Karpas-422 (cell line): ENCODE results near the gene RSF1. TPM values are rescaled to one million over a fixed set of nuclear protein-coding genes. Genes with fewer than 3 reads are reported as not detected.

Source experiments
- DNase-seq: peaks from one replicate; pipeline ENCODE4 v3.0.0-alpha.2; 2015
- H2AFZ ChIP-seq: fragments of 200-600 bp; sonication (generic); 2 replicates; pipeline ENCODE4 v1.6.1; 2014; ENCODE audit warnings: antibody characterized with exemption, low read length, mixed read lengths
- H3K27ac ChIP-seq: fragments of 200-600 bp; sonication (generic); 2 replicates; pipeline ENCODE4 v1.5.1; 2014; ENCODE audit warnings: mild to moderate bottlenecking, low read length, moderate library complexity
- H3K27me3 ChIP-seq: fragments of 200-600 bp; sonication (generic); 2 replicates; pipeline ENCODE4 v1.6.1; 2014; ENCODE audit warnings: low read length, mixed read lengths
- H3K36me3 ChIP-seq: fragments of 200-600 bp; sonication (generic); 2 replicates; pipeline ENCODE4 v1.6.1; 2014; ENCODE audit warnings: low read length, mixed read lengths; ENCODE audit not compliant: insufficient read depth
- H3K4me1 ChIP-seq: fragments of 200-600 bp; sonication (generic); 2 replicates; pipeline ENCODE4 v1.6.1; 2014; ENCODE audit warnings: mild to moderate bottlenecking, low read length, mixed read lengths
- H3K4me2 ChIP-seq: fragments of 200-600 bp; sonication (generic); 2 replicates; pipeline ENCODE4 v1.6.1; 2014; ENCODE audit warnings: low read length, low read depth, mild to moderate bottlenecking; ENCODE audit not compliant: poor library complexity, severe bottlenecking
- H3K4me3 ChIP-seq: fragments of 200-600 bp; sonication (generic); 2 replicates; pipeline ENCODE4 v1.5.1; 2014; ENCODE audit warnings: mild to moderate bottlenecking, antibody characterized with exemption, low read length, mixed read lengths
- H3K79me2 ChIP-seq: fragments of 200-600 bp; sonication (generic); 2 replicates; pipeline ENCODE4 v1.6.1; 2014; ENCODE audit warnings: mild to moderate bottlenecking, low read length, mixed read lengths
- H3K9ac ChIP-seq: fragments of 200-600 bp; sonication (generic); 2 replicates; pipeline ENCODE4 v1.6.0; 2014; ENCODE audit warnings: low read length
- H3K9me2 ChIP-seq: fragments of 200-600 bp; sonication (generic), shearing (Covaris generic); replicated peaks from 2 replicates; pipeline ENCODE4 v1.6.0; 2014; ENCODE audit warnings: mild to moderate bottlenecking, low read length, moderate library complexity; ENCODE audit not compliant: insufficient read depth
- H3K9me3 ChIP-seq: fragments of 300-700, 200-600 bp; sonication (generic); 2 replicates; pipeline ENCODE4 v1.6.1; 2014; ENCODE audit warnings: low read length, mixed read lengths
- H4K20me1 ChIP-seq: fragments of 200-600 bp; sonication (generic); 2 replicates; pipeline ENCODE4 v1.6.1; 2014; ENCODE audit warnings: mild to moderate bottlenecking, antibody characterized with exemption, low read length, low read depth; ENCODE audit not compliant: insufficient read depth
- total RNA-seq: library from RNA; depleted of rRNA; stranded (reverse); fragments of >200 nt; shearing (Covaris generic); gene quantifications from 2 replicates; pipeline ENCODE4 v1.2.3, GENCODE V29; 2014; ENCODE audit warnings: low replicate concordance

The RSF1 gene
- total RNA-seq, 1 experiment from 2014 or later, result 45.1 TPM

- Histone ChIP-seq H3K9me3 (no peaks in the 10 kb centered on the region), H3K9ac (no peak overlapping the region), H3K27ac (no peak overlapping the region), H3K27me3 (no peaks in the 10 kb centered on the region), H3K4me1 (no peaks in the 10 kb centered on the region), H2AFZ (no peak overlapping the region), H3K4me3 (no peak overlapping the region), H3K9me2 (no peaks in the 10 kb centered on the region), H3K79me2 (peaks cover 9% of the 10 kb centered on the region; the same call in 1 of the 2 replicates), H3K4me2 (no peak overlapping the region), H4K20me1 (no peaks in the 10 kb centered on the region), H3K36me3 (peaks cover 42% of the 10 kb centered on the region; the same call in 1 of the 2 replicates)
- DNase-seq, result no peak
Observed at GRCh38 chr11:77695417-77695816, 125.1 kb downstream of the RSF1 start.

GRCh38 chr11:77690649-77691048, 129.9 kb downstream of the RSF1 start:
- Histone ChIP-seq H3K4me3 (no peak overlapping the region), H2AFZ (no peak overlapping the region), H3K4me1 (no peaks in the 10 kb centered on the region), H3K9me2 (no peaks in the 10 kb centered on the region), H3K4me2 (no peak overlapping the region), H3K9ac (no peak overlapping the region), H4K20me1 (no peaks in the 10 kb centered on the region), H3K9me3 (no peaks in the 10 kb centered on the region), H3K27me3 (no peaks in the 10 kb centered on the region), H3K27ac (no peak overlapping the region), H3K79me2 (peaks cover 6% of the 10 kb centered on the region; the same call in 1 of the 2 replicates), H3K36me3 (peaks cover 31% of the 10 kb centered on the region)
- no peak for DNase-seq

DNA sequence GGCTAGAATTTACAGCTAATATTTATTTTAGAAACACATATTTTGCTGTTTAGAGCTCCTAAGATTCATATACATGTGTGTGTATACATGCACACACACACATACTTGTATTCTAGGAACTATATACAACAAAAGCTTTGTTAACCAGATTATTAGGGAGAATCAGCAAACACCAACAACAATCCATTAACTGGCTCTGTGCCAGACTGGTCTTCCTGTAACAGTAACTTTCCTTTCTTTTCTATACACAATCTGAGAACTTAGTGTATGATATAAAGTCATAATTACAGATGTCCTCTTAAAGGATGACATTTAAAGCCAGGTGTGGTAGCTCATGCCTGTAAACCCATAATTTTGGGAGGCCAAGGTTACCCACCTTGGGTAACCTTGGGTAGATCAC, 133.4 kb downstream of the RSF1 start:
- H3K9ac ChIP-seq, result no peak overlapping the region
- no peak overlapping the region for H3K4me3 ChIP-seq
- H3K9me3 ChIP-seq, result no peaks in the 10 kb centered on the region
- H3K27me3 ChIP-seq, result no peaks in the 10 kb centered on the region
- no peaks in the 10 kb centered on the region for H4K20me1 ChIP-seq
- no peak overlapping the region for H3K27ac ChIP-seq
- no peak for DNase-seq
- no peaks in the 10 kb centered on the region for H3K9me2 ChIP-seq
- H3K4me2 ChIP-seq, result no peak overlapping the region
- no peak overlapping the region for H2AFZ ChIP-seq
- H3K79me2 ChIP-seq, result no peaks in the 10 kb centered on the region
- peaks cover 29% of the 10 kb centered on the region for H3K36me3 ChIP-seq
- no peaks in the 10 kb centered on the region for H3K4me1 ChIP-seq

GRCh38 chr11:77677138-77677537, 143.4 kb downstream of the RSF1 start:
- Histone ChIP-seq H3K9ac (no peak overlapping the region), H3K9me3 (no peaks in the 10 kb centered on the region), H3K79me2 (no peaks in the 10 kb centered on the region), H4K20me1 (no peaks in the 10 kb centered on the region), H3K27me3 (no peaks in the 10 kb centered on the region), H3K4me3 (no peak overlapping the region), H3K27ac (no peak overlapping the region), H3K9me2 (no peaks in the 10 kb centered on the region), H3K36me3 (peaks cover 45% of the 10 kb centered on the region; the same call in 1 of the 2 replicates), H2AFZ (no peak overlapping the region), H3K4me2 (no peak overlapping the region), H3K4me1 (no peaks in the 10 kb centered on the region)
- DNase-seq, result no peak

- no peak overlapping the region for H3K9ac ChIP-seq
- H3K36me3 ChIP-seq, result peaks cover 53% of the 10 kb centered on the region
- H3K27ac ChIP-seq, result no peak overlapping the region
- no peaks in the 10 kb centered on the region for H3K79me2 ChIP-seq
- no peaks in the 10 kb centered on the region for H3K9me3 ChIP-seq
- H3K27me3 ChIP-seq, result no peaks in the 10 kb centered on the region
- no peak overlapping the region for H2AFZ ChIP-seq
- no peaks in the 10 kb centered on the region for H3K4me1 ChIP-seq
- no peak overlapping the region for H3K4me2 ChIP-seq
- no peak overlapping the region for H3K4me3 ChIP-seq
- no peaks in the 10 kb centered on the region for H3K9me2 ChIP-seq
- DNase-seq, result no peak
- no peaks in the 10 kb centered on the region for H4K20me1 ChIP-seq
Observed at GRCh38 chr11:77672264-77672663, 148.3 kb downstream of the RSF1 start.

GRCh38 chr11:77669848-77670511, 150.5 kb downstream of the RSF1 start:
- no peaks in the 10 kb centered on the region for H3K79me2 ChIP-seq
- no peak overlapping the region for H3K4me2 ChIP-seq
- H3K27me3 ChIP-seq, result no peaks in the 10 kb centered on the region
- H3K9me3 ChIP-seq, result no peaks in the 10 kb centered on the region
- no peaks in the 10 kb centered on the region for H4K20me1 ChIP-seq
- no peak overlapping the region for H3K9ac ChIP-seq
- peaks cover 7% of the 10 kb centered on the region for H3K4me1 ChIP-seq
- no peak overlapping the region for H3K4me3 ChIP-seq
- peaks cover 42% of the 10 kb centered on the region for H3K36me3 ChIP-seq
- H2AFZ ChIP-seq, result no peak overlapping the region
- no peak overlapping the region for H3K27ac ChIP-seq
- no peak for DNase-seq
- H3K9me2 ChIP-seq, result no peaks in the 10 kb centered on the region

GRCh38 chr11:77668760-77669159, 151.8 kb downstream of the RSF1 start:
- H3K27me3 ChIP-seq, result no peaks in the 10 kb centered on the region
- H3K27ac ChIP-seq, result no peak overlapping the region
- H2AFZ ChIP-seq, result no peak overlapping the region
- H3K9me2 ChIP-seq, result no peaks in the 10 kb centered on the region
- no peak for DNase-seq
- no peak overlapping the region for H3K9ac ChIP-seq
- H4K20me1 ChIP-seq, result no peaks in the 10 kb centered on the region
- H3K36me3 ChIP-seq, result peaks cover 44% of the 10 kb centered on the region
- H3K4me3 ChIP-seq, result no peak overlapping the region
- no peaks in the 10 kb centered on the region for H3K9me3 ChIP-seq
- H3K4me1 ChIP-seq, result peaks cover 8% of the 10 kb centered on the region
- H3K4me2 ChIP-seq, result no peak overlapping the region
- no peaks in the 10 kb centered on the region for H3K79me2 ChIP-seq

DNA sequence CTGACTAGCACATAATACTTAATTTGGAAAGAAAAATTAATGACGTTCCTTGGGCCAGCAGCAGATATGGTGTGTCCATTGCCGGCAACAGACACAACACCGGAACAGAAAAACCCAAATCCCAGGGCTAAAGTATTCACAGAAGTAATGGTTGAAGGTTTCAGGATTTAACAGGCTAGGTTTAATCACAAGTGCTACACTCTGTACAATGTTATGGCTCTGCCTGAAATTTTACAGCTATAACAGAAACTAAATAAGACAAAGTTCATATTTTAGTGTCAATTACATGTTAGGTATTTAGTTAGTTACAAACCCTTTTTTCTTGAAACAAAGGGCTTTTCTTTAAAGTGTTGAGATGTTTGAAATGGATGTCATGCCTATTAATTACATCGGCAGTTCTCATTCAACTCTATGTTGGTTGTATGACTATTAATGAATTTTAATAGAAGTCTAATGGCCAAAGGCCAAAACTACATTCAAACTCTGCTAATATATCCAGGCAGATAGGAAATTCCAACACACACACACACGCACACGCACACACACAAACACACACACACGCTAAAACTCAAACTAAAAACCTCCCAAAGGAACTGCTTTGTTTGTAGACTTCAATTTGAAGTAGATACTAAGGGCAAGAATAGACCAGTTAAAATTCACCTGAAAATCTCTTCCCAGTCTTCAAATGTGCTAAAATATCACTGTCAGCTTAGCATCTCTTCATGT, 155.1 kb downstream of the RSF1 start:
- H3K4me2 ChIP-seq, result no peak overlapping the region
- no peaks in the 10 kb centered on the region for H3K27me3 ChIP-seq
- H3K9ac ChIP-seq, result no peak overlapping the region
- peaks cover 36% of the 10 kb centered on the region for H3K4me1 ChIP-seq
- H3K36me3 ChIP-seq, result peaks cover 21% of the 10 kb centered on the region
- H4K20me1 ChIP-seq, result no peaks in the 10 kb centered on the region
- no peak overlapping the region for H2AFZ ChIP-seq
- H3K27ac ChIP-seq, result no peak overlapping the region
- no peaks in the 10 kb centered on the region for H3K79me2 ChIP-seq
- no peak for DNase-seq
- no peak overlapping the region for H3K4me3 ChIP-seq
- H3K9me3 ChIP-seq, result no peaks in the 10 kb centered on the region
- H3K9me2 ChIP-seq, result no peaks in the 10 kb centered on the region
